RWPE2 (cell line): ENCODE measurements around the gene CD28.

Experiments
- ATAC-seq: fragments of 200-7000 bp; cut with Tn5 transposase; 3 replicates; pipeline ENCODE4 v1.9.1; 2021; ENCODE audit warnings: low read depth
- DNase-seq: peaks from one replicate; pipeline ENCODE4 v3.0.0-alpha.2; 2020; ENCODE audit warnings: low spot score
- H3K27ac ChIP-seq: fragments of 450-650 bp; 2 replicates; pipeline ENCODE4 v1.5.1; 2017; ENCODE audit warnings: mild to moderate bottlenecking; ENCODE audit not compliant: poor library complexity, severe bottlenecking
- H3K27me3 ChIP-seq: fragments of 250-450 bp; sonication (Bioruptor Pico); 2 replicates; pipeline ENCODE4 v1.5.1; 2021; ENCODE audit warnings: mild to moderate bottlenecking, moderate library complexity; ENCODE audit not compliant: insufficient read depth, poor library complexity, severe bottlenecking
- H3K36me3 ChIP-seq: fragments of 250-450 bp; sonication (Bioruptor Pico); 2 replicates; pipeline ENCODE4 v1.5.1; 2020; ENCODE audit warnings: low read depth, mild to moderate bottlenecking, moderate library complexity
- H3K4me1 ChIP-seq: fragments of 250-450 bp; sonication (Bioruptor Pico); 2 replicates; pipeline ENCODE4 v1.5.1; 2021; ENCODE audit warnings: mild to moderate bottlenecking, moderate library complexity; ENCODE audit not compliant: insufficient read depth, poor library complexity, severe bottlenecking
- H3K4me3 ChIP-seq: fragments of 250-450 bp; sonication (Bioruptor Pico); 2 replicates; pipeline ENCODE4 v1.5.1; 2021; ENCODE audit warnings: mild to moderate bottlenecking, moderate library complexity; ENCODE audit not compliant: severe bottlenecking
- H3K9me3 ChIP-seq: fragments of 250-450 bp; sonication (Bioruptor Pico); 2 replicates; pipeline ENCODE4 v1.5.1; 2021; ENCODE audit warnings: mild to moderate bottlenecking, moderate library complexity; ENCODE audit not compliant: severe bottlenecking
- CTCF ChIP-seq: fragments of 450-650 bp; IDR thresholded peaks from one replicate; pipeline ENCODE4 v1.5.1; 2017; ENCODE audit warnings: mild to moderate bottlenecking, moderate library complexity; ENCODE audit not compliant: poor library complexity, severe bottlenecking

CD28 gene

GRCh38 chr2:203689426-203690116 is 16.9 kb upstream of the CD28 start:
- H3K4me3 ChIP-seq: no peak overlapping the region
- no peaks in the 10 kb centered on the region for H3K9me3 ChIP-seq
- ATAC-seq (no peak), DNase-seq (no peak)
- H3K4me1 ChIP-seq: peaks cover 32% of the 10 kb centered on the region
- no peaks in the 10 kb centered on the region for H3K36me3 ChIP-seq
- no peaks in the 10 kb centered on the region for H3K27me3 ChIP-seq
- no peak for TF ChIP-seq CTCF
- no peak overlapping the region for H3K27ac ChIP-seq

- Histone ChIP-seq H3K36me3 (no peaks in the 10 kb centered on the region), H3K4me1 (peaks cover 27% of the 10 kb centered on the region), H3K27me3 (no peaks in the 10 kb centered on the region), H3K4me3 (no peak overlapping the region), H3K27ac (no peak overlapping the region), H3K9me3 (no peaks in the 10 kb centered on the region)
- DNase-seq (no peak), ATAC-seq (no peak)
- TF ChIP-seq CTCF: no peak
These were observed 16.4 kb upstream of the CD28 start for GRCh38 chr2:203690117-203690431.

- DNase-seq (no peak), ATAC-seq (no peak; the same call in 2 of the 3 replicates)
- no peak for TF ChIP-seq CTCF
- peaks cover 22% of the 10 kb centered on the region for H3K4me1 ChIP-seq
- H3K4me3 ChIP-seq: no peak overlapping the region
- no peak overlapping the region for H3K27ac ChIP-seq
- no peaks in the 10 kb centered on the region for H3K27me3 ChIP-seq
- no peaks in the 10 kb centered on the region for H3K9me3 ChIP-seq
- H3K36me3 ChIP-seq: no peaks in the 10 kb centered on the region
These were observed 15.9 kb upstream of the CD28 start for GRCh38 chr2:203690441-203691047.

GRCh38 chr2:203691149-203691548 is 15.3 kb upstream of the CD28 start:
- no peaks in the 10 kb centered on the region for H3K27me3 ChIP-seq
- no peak for TF ChIP-seq CTCF
- DNase-seq: no peak
- ATAC-seq: no peak
- H3K4me1 ChIP-seq: peaks cover 16% of the 10 kb centered on the region
- no peaks in the 10 kb centered on the region for H3K9me3 ChIP-seq
- no peak overlapping the region for H3K4me3 ChIP-seq
- H3K36me3 ChIP-seq: no peaks in the 10 kb centered on the region
- H3K27ac ChIP-seq: no peak overlapping the region

- no peak overlapping the region for H3K4me3 ChIP-seq
- no peaks in the 10 kb centered on the region for H3K9me3 ChIP-seq
- H3K27me3 ChIP-seq: no peaks in the 10 kb centered on the region
- DNase-seq (no peak), ATAC-seq (no peak)
- H3K27ac ChIP-seq: no peak overlapping the region
- no peak for TF ChIP-seq CTCF
- no peaks in the 10 kb centered on the region for H3K36me3 ChIP-seq
- H3K4me1 ChIP-seq: peaks cover 6% of the 10 kb centered on the region
These were observed 14.3 kb upstream of the CD28 start for GRCh38 chr2:203692031-203692710.
